ENCODE measurements around the gene SLC25A24. TPM values are rescaled to one million over a fixed set of nuclear protein-coding genes. Genes with fewer than 3 reads are reported as not detected.

The SLC25A24 gene
- total RNA-seq, 2 experiments from 2014 or later = 5.2 to 5.5 TPM

DNA sequence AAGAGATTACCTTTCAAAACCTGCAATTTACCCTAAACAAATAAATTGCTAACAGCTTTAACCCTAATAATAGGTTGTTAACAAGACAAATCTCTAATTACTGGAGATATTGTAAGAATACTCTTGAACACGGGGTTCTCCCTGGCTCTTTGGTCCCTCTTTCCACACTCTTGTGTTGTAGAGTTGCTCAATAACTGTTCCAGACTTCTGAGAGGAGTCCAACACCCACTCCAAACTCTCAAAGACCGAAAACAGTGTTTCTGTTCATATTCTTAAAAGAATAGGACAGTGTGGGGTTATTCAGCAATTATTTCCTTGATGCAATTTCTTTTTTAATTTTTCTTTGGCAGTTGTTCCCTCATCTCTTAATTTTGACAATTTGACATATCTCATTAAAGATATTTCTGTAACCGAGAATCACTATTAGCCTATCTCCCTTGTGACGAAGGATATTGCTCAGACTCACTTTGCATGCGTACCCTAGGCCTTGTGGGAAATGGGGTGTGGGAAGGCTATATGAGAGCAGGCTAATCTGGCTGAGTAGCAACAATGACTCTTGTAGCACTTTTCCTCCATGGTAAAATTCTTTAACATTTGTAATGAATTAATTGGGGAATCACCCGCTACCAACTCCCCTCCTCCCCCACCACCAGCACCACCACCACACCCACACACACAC is 90.7 kb downstream of the SLC25A24 start:
- Mint-ChIP-seq H3K4me1 (ENCODE audit: low read depth) (peaks cover 13% of the 10 kb centered on the region), H3K36me3 (ENCODE audit: low read depth) (no peaks in the 10 kb centered on the region), H3K4me3 (no peak overlapping the region), H3K27ac (no peak overlapping the region), H3K27me3 (ENCODE audit: low read depth) (no peaks in the 10 kb centered on the region), H3K9me3 (peaks cover 1% of the 10 kb centered on the region)
- intact Hi-C loops (cut with micrococcal nuclease) = loop anchor here (5.0 kb wide), 1 partner anchor 232 kb away; no protein-coding TSS in a partner anchor
- CTCF ChIA-PET = interaction anchor here (0.5 kb wide), 1 partner anchor 16 kb away, joined by 3 read pairs; no protein-coding TSS in a partner anchor
- DNase-seq = no peak

DNA sequence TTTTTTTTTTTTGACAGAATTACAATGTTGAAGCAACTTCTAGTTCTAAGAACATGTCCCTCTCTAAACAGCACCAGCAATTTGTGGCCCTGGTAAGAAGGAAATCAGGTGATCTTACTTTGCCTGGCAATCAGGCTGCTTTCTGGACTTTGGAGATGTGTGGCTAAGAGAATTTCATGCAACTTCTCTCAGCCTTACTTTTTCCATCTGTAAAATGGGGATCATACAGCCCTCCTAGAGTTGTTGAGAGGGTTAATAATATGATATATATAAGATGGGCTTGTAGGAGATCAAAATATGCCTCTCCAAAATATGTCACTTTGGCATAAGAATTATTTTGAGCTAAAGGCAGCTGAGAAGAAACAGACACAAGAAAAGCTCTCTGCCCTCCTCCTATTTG is 92.0 kb downstream of the SLC25A24 start:
- no peaks in the 10 kb centered on the region for H3K27me3 Mint-ChIP-seq (ENCODE audit: low read depth)
- intact Hi-C loops (cut with micrococcal nuclease) = loop anchor here (5.0 kb wide), 1 partner anchor 231 kb away; no protein-coding TSS in a partner anchor
- H3K4me1 Mint-ChIP-seq (ENCODE audit: low read depth) = peaks cover 14% of the 10 kb centered on the region
- no peaks in the 10 kb centered on the region for H3K36me3 Mint-ChIP-seq (ENCODE audit: low read depth)
- DNase-seq = no peak
- peaks cover 1% of the 10 kb centered on the region for H3K9me3 Mint-ChIP-seq
- no peak overlapping the region for H3K4me3 Mint-ChIP-seq
- no peak overlapping the region for H3K27ac Mint-ChIP-seq
- CTCF ChIA-PET = interaction anchor here (1.2 kb wide), 1 partner anchor 17 kb away, joined by 5 read pairs; no protein-coding TSS in a partner anchor

DNA sequence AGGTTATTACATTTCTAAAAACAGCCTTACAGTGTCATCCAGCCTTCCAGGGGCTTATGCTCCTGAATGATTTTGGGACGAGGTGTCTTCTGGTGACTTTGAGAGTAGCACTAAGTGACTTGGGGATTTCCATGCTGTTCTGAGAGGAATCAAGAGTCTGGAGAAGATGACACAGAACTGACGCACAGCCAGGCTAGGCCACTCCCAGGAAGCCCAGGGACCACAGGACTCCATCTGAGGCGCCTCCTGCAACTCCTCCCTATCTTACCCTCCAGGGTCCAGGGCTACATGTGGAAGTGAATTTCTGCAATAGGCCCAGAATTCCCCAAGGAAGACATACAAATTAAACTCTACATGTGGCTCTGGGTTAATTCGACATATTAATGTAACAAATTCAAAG is 92.5 kb downstream of the SLC25A24 start:
- H3K9me3 Mint-ChIP-seq = peaks cover 1% of the 10 kb centered on the region
- peak overlapping the region; percentile 71 for H3K27ac Mint-ChIP-seq
- H3K27me3 Mint-ChIP-seq (ENCODE audit: low read depth) = no peaks in the 10 kb centered on the region
- H3K4me1 Mint-ChIP-seq (ENCODE audit: low read depth) = peaks cover 15% of the 10 kb centered on the region
- intact Hi-C loops (cut with micrococcal nuclease) = loop anchor here (1.0 to 5.0 kb wide), 3 partner anchors 67 to 230 kb away; no protein-coding TSS in a partner anchor
- CTCF ChIA-PET = interaction anchor here (1.2 kb wide), 1 partner anchor 17 kb away, joined by 5 read pairs; no protein-coding TSS in a partner anchor
- no peaks in the 10 kb centered on the region for H3K36me3 Mint-ChIP-seq (ENCODE audit: low read depth)
- DNase-seq = peak; percentile 76
- no peak overlapping the region for H3K4me3 Mint-ChIP-seq

DNA sequence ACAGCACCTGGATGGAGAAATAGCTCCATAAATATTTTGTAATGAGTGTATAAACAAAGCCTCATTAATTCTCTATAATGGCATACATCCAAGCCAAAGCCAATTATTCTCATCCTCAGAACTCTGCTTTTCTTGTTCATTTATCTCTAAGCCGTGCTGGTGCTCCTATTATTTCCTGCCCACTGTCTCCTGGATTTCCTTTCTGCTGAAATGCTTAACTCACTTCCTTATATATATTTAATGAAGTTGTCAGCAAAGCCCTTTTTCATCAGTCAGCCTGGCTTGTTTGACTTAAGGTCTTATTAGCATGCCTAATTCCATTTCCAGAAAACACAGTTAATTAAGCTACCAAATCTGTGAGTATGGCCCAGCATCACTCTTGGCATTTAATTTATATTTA is 93.4 kb downstream of the SLC25A24 start:
- Mint-ChIP-seq H3K27me3 (ENCODE audit: low read depth) (no peaks in the 10 kb centered on the region), H3K4me1 (ENCODE audit: low read depth) (peaks cover 15% of the 10 kb centered on the region)

DNA sequence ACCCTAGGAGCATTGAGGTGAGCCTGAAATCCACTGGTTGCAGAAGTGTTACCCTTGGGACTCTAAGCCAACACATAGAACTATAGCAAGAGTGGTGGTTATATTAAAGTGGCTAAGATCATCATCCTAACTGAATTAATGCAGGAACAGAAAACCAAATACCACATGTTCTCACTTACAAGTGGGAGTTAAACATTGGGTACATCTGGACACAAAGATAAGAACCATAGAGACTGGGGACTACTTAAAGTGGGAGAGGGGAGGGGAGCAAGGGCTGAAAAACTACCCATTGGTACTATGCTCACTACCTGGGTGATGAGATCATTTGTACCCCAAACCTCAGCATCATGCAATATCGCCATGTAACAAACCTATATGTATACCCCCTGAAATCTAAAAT is 100.0 kb downstream of the SLC25A24 start:
- Mint-ChIP-seq H3K4me1 (ENCODE audit: low read depth) (peaks cover 16% of the 10 kb centered on the region), H3K9me3 (no peaks in the 10 kb centered on the region), H3K4me3 (no peak overlapping the region), H3K27me3 (ENCODE audit: low read depth) (no peaks in the 10 kb centered on the region), H3K36me3 (ENCODE audit: low read depth) (no peaks in the 10 kb centered on the region), H3K27ac (no peak overlapping the region)
- no peak for DNase-seq
- intact Hi-C loops (cut with micrococcal nuclease) = no loop called here
- CTCF ChIA-PET = no interaction called here

More for the DNA sequence above, 93.4 kb downstream of the SLC25A24 start:
- Mint-ChIP-seq H3K36me3 (ENCODE audit: low read depth) (no peaks in the 10 kb centered on the region), H3K27ac (no peak overlapping the region), H3K9me3 (peaks cover 1% of the 10 kb centered on the region), H3K4me3 (no peak overlapping the region)
- no peak for DNase-seq
- intact Hi-C loops (cut with micrococcal nuclease) = loop anchor here (1.0 to 5.0 kb wide), 3 partner anchors 66 to 229 kb away; no protein-coding TSS in a partner anchor
- CTCF ChIA-PET = interaction anchor here (1.2 kb wide), 1 partner anchor 19 kb away, joined by 7 read pairs; no protein-coding TSS in a partner anchor

DNA sequence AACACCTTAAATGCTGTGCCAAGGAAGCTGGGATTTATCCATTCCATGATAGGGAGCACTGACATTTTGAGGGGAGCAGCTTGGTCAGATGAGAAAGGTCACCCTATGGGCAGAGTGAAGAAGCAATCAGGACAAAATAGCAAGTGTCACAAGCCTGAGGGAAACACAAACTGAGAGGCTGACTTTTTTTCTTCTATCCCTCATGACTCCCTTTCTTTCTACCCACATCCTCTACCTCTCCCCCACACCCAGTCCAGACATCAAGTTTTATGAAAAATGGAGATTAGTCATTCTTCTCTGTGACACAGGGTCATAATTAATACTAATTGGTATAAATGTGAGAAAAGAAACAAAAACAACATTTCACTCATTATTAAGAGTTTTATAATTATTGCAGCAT is 103.1 kb downstream of the SLC25A24 start:
- no peak for DNase-seq
- H3K4me3 Mint-ChIP-seq = no peak overlapping the region
- H3K27ac Mint-ChIP-seq = no peak overlapping the region
- H3K36me3 Mint-ChIP-seq (ENCODE audit: low read depth) = no peaks in the 10 kb centered on the region
- CTCF ChIA-PET = no interaction called here
- H3K4me1 Mint-ChIP-seq (ENCODE audit: low read depth) = peaks cover 14% of the 10 kb centered on the region
- H3K9me3 Mint-ChIP-seq = no peaks in the 10 kb centered on the region
- intact Hi-C loops (cut with micrococcal nuclease) = no loop called here
- H3K27me3 Mint-ChIP-seq (ENCODE audit: low read depth) = no peaks in the 10 kb centered on the region

DNA sequence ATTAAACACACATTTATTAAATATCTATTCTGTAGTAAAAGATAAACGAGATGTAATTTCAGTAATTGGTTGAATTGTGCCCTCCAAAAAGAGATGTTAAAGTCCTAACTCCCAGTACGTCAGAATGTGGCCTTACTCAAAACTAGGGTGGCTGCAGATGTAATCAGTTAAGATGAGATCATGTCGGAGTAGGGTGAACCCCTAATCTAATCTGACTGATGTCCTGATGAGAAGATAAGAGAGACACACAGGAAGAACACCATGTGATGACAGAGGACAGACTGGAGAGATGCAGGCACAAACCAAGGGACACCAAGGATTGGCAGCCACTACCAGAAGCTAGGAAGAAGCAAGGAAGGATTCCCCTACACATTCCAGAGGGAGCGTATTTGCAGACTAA is 104.1 kb downstream of the SLC25A24 start:
- no peak overlapping the region for H3K4me3 Mint-ChIP-seq
- H3K27ac Mint-ChIP-seq = no peak overlapping the region
- intact Hi-C loops (cut with micrococcal nuclease) = no loop called here
- no peaks in the 10 kb centered on the region for H3K27me3 Mint-ChIP-seq (ENCODE audit: low read depth)
- DNase-seq = no peak
- H3K4me1 Mint-ChIP-seq (ENCODE audit: low read depth) = peaks cover 14% of the 10 kb centered on the region
- H3K9me3 Mint-ChIP-seq = no peaks in the 10 kb centered on the region
- H3K36me3 Mint-ChIP-seq (ENCODE audit: low read depth) = no peaks in the 10 kb centered on the region
- CTCF ChIA-PET = no interaction called here

DNA sequence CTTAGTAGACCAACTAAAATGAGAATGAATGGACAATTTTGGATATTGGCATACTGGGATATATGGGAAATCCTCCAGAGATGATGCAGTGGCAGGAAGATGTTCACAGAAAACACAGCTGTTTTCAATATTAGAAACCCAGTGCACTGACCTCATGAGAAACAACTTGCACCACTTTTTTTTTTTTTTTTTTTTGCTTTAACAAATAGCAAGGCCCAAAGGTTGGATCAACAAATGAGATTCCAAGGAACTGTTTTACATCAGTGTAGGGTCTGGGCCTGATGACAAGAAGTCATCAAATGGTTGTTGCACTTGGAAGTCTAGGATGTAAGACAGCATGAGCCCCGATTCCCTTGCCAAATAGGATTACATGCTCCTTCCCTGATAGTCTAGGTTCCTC is 110.7 kb downstream of the SLC25A24 start:
- no peak for DNase-seq
- H3K36me3 Mint-ChIP-seq (ENCODE audit: low read depth) = no peaks in the 10 kb centered on the region
- CTCF ChIA-PET = interaction anchor here (1.4 kb wide), 1 partner anchor 43 kb away, joined by 6 read pairs; no protein-coding TSS in a partner anchor
- no peak overlapping the region for H3K4me3 Mint-ChIP-seq
- no peaks in the 10 kb centered on the region for H3K27me3 Mint-ChIP-seq (ENCODE audit: low read depth)
- H3K27ac Mint-ChIP-seq = no peak overlapping the region
- intact Hi-C loops (cut with micrococcal nuclease) = no loop called here
- H3K4me1 Mint-ChIP-seq (ENCODE audit: low read depth) = peaks cover 2% of the 10 kb centered on the region
- H3K9me3 Mint-ChIP-seq = no peaks in the 10 kb centered on the region

DNA sequence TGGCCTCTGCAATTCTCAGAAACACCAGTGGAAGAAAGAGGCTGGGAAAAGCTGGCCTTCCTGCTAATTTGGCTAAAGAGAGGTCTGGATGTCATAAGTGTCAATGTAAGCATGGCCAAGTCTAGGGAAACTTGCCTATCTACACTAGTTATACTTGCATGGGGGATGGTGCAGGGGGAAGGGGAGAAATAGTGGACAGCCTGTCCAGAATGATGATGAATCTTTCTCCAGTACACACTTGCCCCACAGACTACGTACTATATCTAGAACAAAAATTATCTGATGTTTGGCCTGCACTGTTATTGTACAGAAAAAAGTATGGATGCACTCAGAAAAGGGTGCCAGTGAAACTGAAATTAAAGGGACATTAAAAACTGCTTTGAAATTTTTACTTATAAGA is 114.5 kb downstream of the SLC25A24 start:
- no peaks in the 10 kb centered on the region for H3K27me3 Mint-ChIP-seq (ENCODE audit: low read depth)
- no peaks in the 10 kb centered on the region for H3K9me3 Mint-ChIP-seq
- H3K27ac Mint-ChIP-seq = no peak overlapping the region
- H3K4me1 Mint-ChIP-seq (ENCODE audit: low read depth) = peaks cover 34% of the 10 kb centered on the region
- H3K4me3 Mint-ChIP-seq = no peak overlapping the region
- CTCF ChIA-PET = no interaction called here
- intact Hi-C loops (cut with micrococcal nuclease) = no loop called here
- DNase-seq = no peak
- no peaks in the 10 kb centered on the region for H3K36me3 Mint-ChIP-seq (ENCODE audit: low read depth)

DNA sequence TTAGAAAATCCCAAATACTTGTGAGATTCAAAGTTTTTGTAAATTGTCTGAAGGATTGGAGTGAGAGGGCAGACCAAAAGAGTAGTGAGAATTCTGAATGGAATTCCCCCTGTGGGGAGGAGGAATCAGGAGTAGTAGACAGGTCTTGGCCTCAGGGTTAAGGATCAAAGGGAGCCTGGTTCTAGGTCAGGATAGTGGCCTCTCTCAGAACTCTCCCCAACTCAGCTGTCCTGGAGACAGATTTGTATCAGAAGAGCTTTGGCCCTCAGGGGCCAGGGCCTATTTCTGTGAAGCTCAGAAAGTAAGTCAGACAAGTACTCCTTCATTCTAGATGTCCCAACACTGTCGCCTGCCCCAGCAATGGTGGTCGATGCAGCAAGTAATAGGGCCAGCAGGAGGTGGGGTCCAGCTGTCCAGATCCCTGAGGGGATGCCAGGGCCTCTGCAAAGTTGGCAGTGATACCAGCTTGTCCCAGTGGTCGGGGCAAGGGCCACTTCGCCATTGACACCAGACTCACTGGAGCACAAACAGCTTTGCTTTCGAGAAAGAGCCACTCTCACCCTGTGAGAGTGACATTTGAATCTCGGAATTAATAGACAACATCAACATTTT is 115.2 kb downstream of the SLC25A24 start:
- CTCF ChIA-PET = interaction anchor here (0.9 to 1.2 kb wide), 2 partner anchors 40 to 120 kb away, joined by 3 to 4 read pairs; partner anchors contain the start of gene VAV3
- no peak overlapping the region for H3K27ac Mint-ChIP-seq
- intact Hi-C loops (cut with micrococcal nuclease) = no loop called here
- H3K9me3 Mint-ChIP-seq = no peaks in the 10 kb centered on the region
- H3K27me3 Mint-ChIP-seq (ENCODE audit: low read depth) = no peaks in the 10 kb centered on the region
- DNase-seq = no peak
- H3K36me3 Mint-ChIP-seq (ENCODE audit: low read depth) = no peaks in the 10 kb centered on the region
- H3K4me3 Mint-ChIP-seq = no peak overlapping the region
- peaks cover 40% of the 10 kb centered on the region for H3K4me1 Mint-ChIP-seq (ENCODE audit: low read depth)
